B cell (primary cell): ENCODE data around the gene PIAS4. TPM values are rescaled to one million over a fixed set of nuclear protein-coding genes. Genes with fewer than 3 reads are reported as not detected.
A peak's percentile ranks its signal among the peaks of the same experiment; 100 is the strongest.

Source experiments
- ATAC-seq: fragments of 200-7000 bp; cut with Tn5 transposase; one replicate; pipeline ENCODE4 v1.10.0; 2021; ENCODE audit warnings: low read depth, mild to moderate bottlenecking, moderate number of reproducible peaks, moderate library complexity
- CTCF ChIA-PET: fragments of 350-600 bp; sonication (Branson Sonifier 250); formaldehyde crosslinking; loops from one replicate; lab custom pipeline; 2021; ENCODE audit warnings: antibody characterized with exemption, inconsistent platforms; lab: Charles Lee
- POLR2A ChIA-PET: fragments of 350-600 bp; sonication (Branson Sonifier 250); formaldehyde crosslinking; loops from one replicate; lab custom pipeline; 2021; ENCODE audit warnings: antibody characterized with exemption; lab: Charles Lee
- DNase-seq: peaks from one replicate; pipeline ENCODE4 v3.0.0; 2013
- H2AFZ ChIP-seq: 2 replicates; pipeline ENCODE4 v1.6.1; 2012; ENCODE audit warnings: mild to moderate bottlenecking, low read depth, low read length; ENCODE audit not compliant: insufficient read depth, poor library complexity, severe bottlenecking
- H3K27ac ChIP-seq, 2 donors: 1 replicate in 1 of 2; 2 replicates in 1 of 2; pipeline ENCODE4 v1.5.1; 2012 to 2013; ENCODE audit warnings: low read length in 2 of 2, mild to moderate bottlenecking in 2 of 2, moderate library complexity in 1 of 2
- H3K27me3 ChIP-seq, 4 experiments: fragments of 200-600 bp in 1 of 4; sonication (generic) in 1 of 4; replicated peaks in 1 of 4; 1 replicate in 2 of 4; 2 replicates in 2 of 4; pipeline versions ENCODE4 v1.6.1 to v1.7.0; 2013 to 2016; ENCODE audit warnings: low read length in 3 of 4, mild to moderate bottlenecking in 2 of 4, mixed read lengths in 1 of 4, moderate library complexity in 1 of 4; ENCODE audit not compliant: insufficient read depth in 4 of 4, control insufficient read depth in 3 of 4; ENCODE audit errors: control extremely low read depth in 1 of 4
- H3K36me3 ChIP-seq, 2 experiments: replicated peaks in 1 of 2; 1 replicate in 1 of 2; 2 replicates in 1 of 2; pipeline versions ENCODE4 v1.6.1 to v1.7.1; 2013; ENCODE audit warnings: low read length in 1 of 2; ENCODE audit not compliant: insufficient read depth in 2 of 2, control insufficient read depth in 1 of 2; ENCODE audit errors: control extremely low read depth in 1 of 2, extremely low read depth in 1 of 2
- H3K4me1 ChIP-seq, 2 donors: fragments of 200-600 bp in 1 of 2; sonication (generic) in 1 of 2; 1 replicate in 1 of 2; 2 replicates in 1 of 2; pipeline versions ENCODE4 v1.5.1 to v1.6.1; 2013 to 2017; ENCODE audit warnings: low read length in 2 of 2; ENCODE audit not compliant: control insufficient read depth in 2 of 2, insufficient read depth in 2 of 2
- H3K4me2 ChIP-seq: replicated peaks from 2 replicates; pipeline ENCODE3; 2012; ENCODE audit warnings: mild to moderate bottlenecking, low read depth, low read length; ENCODE audit not compliant: poor library complexity, severe bottlenecking
- H3K4me3 ChIP-seq, 5 experiments: fragments of 200-600 bp in 1 of 5; sonication (generic) in 1 of 5; 1 replicate in 3 of 5; 2 replicates in 2 of 5; pipeline versions ENCODE4 v1.5.1 to v1.7.0; 2011 to 2016; ENCODE audit warnings: low read length in 4 of 5, mild to moderate bottlenecking in 4 of 5, low read depth in 2 of 5, control low read depth in 1 of 5, moderate library complexity in 1 of 5; ENCODE audit not compliant: insufficient read depth in 1 of 5; ENCODE audit errors: control extremely low read depth in 1 of 5, extremely low read depth in 1 of 5
- H3K79me2 ChIP-seq: fragments of 200-600 bp; sonication (generic); one replicate; pipeline ENCODE4 v1.6.0; 2016; ENCODE audit warnings: low read length; ENCODE audit not compliant: control insufficient read depth, insufficient read depth
- H3K9ac ChIP-seq: fragments of 200-600 bp; sonication (generic); 2 replicates; pipeline ENCODE4 v1.6.1; 2017; ENCODE audit warnings: mild to moderate bottlenecking, low read length, moderate library complexity
- H3K9me3 ChIP-seq, 3 donors: one replicate each; pipeline versions ENCODE4 v1.6.1 to v1.7.1; 2013; ENCODE audit warnings: low read length in 2 of 3; ENCODE audit not compliant: control insufficient read depth in 2 of 3, insufficient read depth in 1 of 3; ENCODE audit errors: control extremely low read depth in 1 of 3
- H4K20me1 ChIP-seq: 2 replicates; pipeline ENCODE4 v1.6.0; 2012; ENCODE audit warnings: mild to moderate bottlenecking, low read length; ENCODE audit not compliant: insufficient read depth, control insufficient read depth, poor library complexity, severe bottlenecking
- H3K27ac Mint-ChIP-seq: one replicate; pipeline ENCODE4 v1.8.0; 2021; ENCODE audit warnings: mixed read lengths
- H3K27me3 Mint-ChIP-seq: one replicate; pipeline ENCODE4 v1.8.0; 2021; ENCODE audit warnings: mixed read lengths
- H3K4me1 Mint-ChIP-seq: one replicate; pipeline ENCODE4 v1.8.0; 2021; ENCODE audit warnings: mixed read lengths
- H3K4me3 Mint-ChIP-seq: one replicate; pipeline ENCODE4 v1.8.0; 2021; ENCODE audit warnings: mixed read lengths
- H3K9me3 Mint-ChIP-seq: one replicate; pipeline ENCODE4 v1.8.0; 2022; ENCODE audit warnings: mixed read lengths; ENCODE audit not compliant: insufficient read depth
- EZH2 ChIP-seq: IDR thresholded peaks from 2 replicates; pipeline ENCODE4 v1.6.1; 2012; ENCODE audit warnings: borderline replicate concordance, low read depth, mild to moderate bottlenecking, moderate library complexity, low read length; ENCODE audit not compliant: insufficient read depth, poor library complexity, severe bottlenecking
- WGBS: methylation state at CpG from one replicate; pipeline ENCODE4 v1.1.5; 2013; ENCODE audit warnings: missing lambda C conversion rate; ENCODE audit not compliant: insufficient coverage; 5-methylcytosine and 5-hydroxymethylcytosine counted together
- intact Hi-C: fragments of 100-400 bp; cut with micrococcal nuclease; formaldehyde crosslinking; loops from one replicate; pipeline ENCODE4 v1.10.0; 2022
- polyA plus RNA-seq: library from polyadenylated mRNA; depleted of rRNA; stranded (reverse); fragments of >200 nt; gene quantifications from 2 replicates; pipeline ENCODE4 v1.2.3, GENCODE V29; 2012
- small RNA-seq: library from RNA; depleted of rRNA; stranded (forward); fragments of <200 nt; gene quantifications from one replicate; pipeline ENCODE3, GENCODE V24; 2012; ENCODE audit warnings: low replicate concordance, low read depth; ENCODE audit not compliant: insufficient read length
- total RNA-seq, 2 donors: library from RNA; stranded (reverse); fragments of 120-200 nt in 1 of 2; gene quantifications; 1 replicate in 1 of 2; 2 replicates in 1 of 2; pipeline versions ENCODE4 v1.2.3 to v1.2.4, GENCODE V29; 2013 to 2022

The PIAS4 gene
- total and polyA plus RNA-seq, 2 donors (not counting 1 experiment from before 2014, with no cell fraction given) = 13.7 to 56.8 TPM

GRCh38 chr19:4088975-4089374 is 81.4 kb downstream of the PIAS4 start:
- Histone ChIP-seq H3K27me3 (no peaks in the 10 kb centered on the region), H4K20me1 (no peaks in the 10 kb centered on the region), H3K4me1 (peaks cover 24 to 28% of the 10 kb centered on the region in 2 donors), H3K36me3 (peaks cover 0 to 10% of the 10 kb centered on the region in 2 experiments), H3K9ac (peak overlapping the region; percentile 50), H3K9me3 (peaks cover 0 to 4% (median 0%) of the 10 kb centered on the region in 3 donors), H3K4me2 (peak overlapping the region; percentile 78), H3K27ac (peak overlapping the region; percentile 62 to 74), H3K79me2 (no peaks in the 10 kb centered on the region), H2AFZ (peak overlapping the region; percentile 79), H3K4me3 (peak overlapping the region in 4 of 5 experiments; percentile 17 to 46 (median 42))
- POLR2A ChIA-PET = interaction anchor here (0.7 to 0.8 kb wide), 2 partner anchors 11 to 23 kb away, joined by 5 to 6 read pairs; no protein-coding TSS in a partner anchor
- peak overlapping the region; percentile 62 for H3K4me3 Mint-ChIP-seq
- no peak for TF ChIP-seq EZH2
- H3K27me3 Mint-ChIP-seq = no peaks in the 10 kb centered on the region
- peak overlapping the region; percentile 74 for H3K27ac Mint-ChIP-seq
- WGBS = 8% methylated on average over 2 of the region's 2 CpGs
- intact Hi-C loops = no loop called here
- no peak for ATAC-seq
- DNase-seq = no peak
- CTCF ChIA-PET = interaction anchor here (0.7 to 2.4 kb wide), 5 partner anchors 8 to 242 kb away, joined by 3 to 9 read pairs (median 4); no protein-coding TSS in a partner anchor
- no peaks in the 10 kb centered on the region for H3K9me3 Mint-ChIP-seq
- peaks cover 19% of the 10 kb centered on the region for H3K4me1 Mint-ChIP-seq

Small RNA genes within 50 kb of the gene (small RNA-seq; reads per million reads assigned to genes)
- 3,964 reads per million, percentile 99 among the genes with 10 or more reads in this experiment for gene SNORD37

Other genes with a start within 250 kb of the PIAS4 start
- 61.4 and 66.4 TPM in 2 replicates for gene APBA3, start 246.0 kb upstream of the PIAS4 start, total RNA-seq
- gene APBA3, start 246.0 kb upstream of the PIAS4 start, polyA plus RNA-seq = 78.1 and 91.2 TPM in 2 replicates
- 48.6 and 54.3 TPM in 2 replicates for gene MRPL54, start 245.1 kb upstream of the PIAS4 start, total RNA-seq
- 75.1 and 95.9 TPM in 2 replicates for gene MRPL54, start 245.1 kb upstream of the PIAS4 start, polyA plus RNA-seq
- not detected in 2 replicates for gene RAX2, start 235.5 kb upstream of the PIAS4 start, total RNA-seq
- not detected in 2 replicates for gene RAX2, start 235.5 kb upstream of the PIAS4 start, polyA plus RNA-seq
- gene MATK, start 221.4 kb upstream of the PIAS4 start, total RNA-seq = 1.3 and 2.4 TPM in 2 replicates
- gene MATK, start 221.4 kb upstream of the PIAS4 start, polyA plus RNA-seq = 8.2 and 9.5 TPM in 2 replicates
- 0.39 TPM in 1 of 2 replicates, not detected in the other for gene ZFR2, start 138.7 kb upstream of the PIAS4 start, total RNA-seq
- 0.36 and 0.71 TPM in 2 replicates for gene ZFR2, start 138.7 kb upstream of the PIAS4 start, polyA plus RNA-seq
- not detected in 2 replicates for gene ATCAY, start 127.1 kb upstream of the PIAS4 start, total RNA-seq
- not detected in 2 replicates for gene ATCAY, start 127.1 kb upstream of the PIAS4 start, polyA plus RNA-seq
- gene NMRK2, start 74.7 kb upstream of the PIAS4 start, total RNA-seq = not detected in 2 replicates
- not detected in 2 replicates for gene NMRK2, start 74.7 kb upstream of the PIAS4 start, polyA plus RNA-seq
- gene DAPK3, start 36.6 kb upstream of the PIAS4 start, total RNA-seq = 41.0 and 47.4 TPM in 2 replicates
- gene DAPK3, start 36.6 kb upstream of the PIAS4 start, polyA plus RNA-seq = 32.6 and 55.4 TPM in 2 replicates
- 2,947 and 3,167 TPM in 2 replicates for gene EEF2, start 22.3 kb upstream of the PIAS4 start, total RNA-seq
- 1,376 and 1,449 TPM in 2 replicates for gene EEF2, start 22.3 kb upstream of the PIAS4 start, polyA plus RNA-seq
- gene ZBTB7A, start 59.2 kb downstream of the PIAS4 start, total RNA-seq = 62.6 and 62.8 TPM in 2 replicates
- gene ZBTB7A, start 59.2 kb downstream of the PIAS4 start, polyA plus RNA-seq = 19.4 and 24.8 TPM in 2 replicates
- 137 and 138 TPM in 2 replicates for gene MAP2K2, start 116.4 kb downstream of the PIAS4 start, total RNA-seq
- 158 and 181 TPM in 2 replicates for gene MAP2K2, start 116.4 kb downstream of the PIAS4 start, polyA plus RNA-seq
- not detected in 2 replicates for gene CREB3L3, start 145.9 kb downstream of the PIAS4 start, total RNA-seq
- not detected in 2 replicates for gene CREB3L3, start 145.9 kb downstream of the PIAS4 start, polyA plus RNA-seq
- gene SIRT6, start 174.8 kb downstream of the PIAS4 start, total RNA-seq = 27.8 and 30.4 TPM in 2 replicates
- gene SIRT6, start 174.8 kb downstream of the PIAS4 start, polyA plus RNA-seq = 82.2 and 93.7 TPM in 2 replicates
- gene ANKRD24, start 175.0 kb downstream of the PIAS4 start, total RNA-seq = 0.37 and 1.4 TPM in 2 replicates
- 1.1 and 1.5 TPM in 2 replicates for gene ANKRD24, start 175.0 kb downstream of the PIAS4 start, polyA plus RNA-seq
- gene EBI3, start 221.8 kb downstream of the PIAS4 start, total RNA-seq = 11.3 and 15.6 TPM in 2 replicates
- gene EBI3, start 221.8 kb downstream of the PIAS4 start, polyA plus RNA-seq = 9.4 and 11.9 TPM in 2 replicates
- gene YJU2, start 239.3 kb downstream of the PIAS4 start, total RNA-seq = 39.8 and 40.3 TPM in 2 replicates
- gene YJU2, start 239.3 kb downstream of the PIAS4 start, polyA plus RNA-seq = 45.7 and 60.8 TPM in 2 replicates